NCI-H1436 treated with DMSO at 0.1 percent for 48 hours (cell line): Measurements from ENCODE around the gene BLCAP.
"Not testable (repeated sequence)": the region's sequence is repeated elsewhere in the genome, so short reads cannot be mapped to it uniquely, and the experiment has no call there.

Experiments
- DNase-seq: peaks from one replicate; lab custom pipeline; 2025; lab: John Stamatoyannopoulos, UW

BLCAP gene

DNA sequence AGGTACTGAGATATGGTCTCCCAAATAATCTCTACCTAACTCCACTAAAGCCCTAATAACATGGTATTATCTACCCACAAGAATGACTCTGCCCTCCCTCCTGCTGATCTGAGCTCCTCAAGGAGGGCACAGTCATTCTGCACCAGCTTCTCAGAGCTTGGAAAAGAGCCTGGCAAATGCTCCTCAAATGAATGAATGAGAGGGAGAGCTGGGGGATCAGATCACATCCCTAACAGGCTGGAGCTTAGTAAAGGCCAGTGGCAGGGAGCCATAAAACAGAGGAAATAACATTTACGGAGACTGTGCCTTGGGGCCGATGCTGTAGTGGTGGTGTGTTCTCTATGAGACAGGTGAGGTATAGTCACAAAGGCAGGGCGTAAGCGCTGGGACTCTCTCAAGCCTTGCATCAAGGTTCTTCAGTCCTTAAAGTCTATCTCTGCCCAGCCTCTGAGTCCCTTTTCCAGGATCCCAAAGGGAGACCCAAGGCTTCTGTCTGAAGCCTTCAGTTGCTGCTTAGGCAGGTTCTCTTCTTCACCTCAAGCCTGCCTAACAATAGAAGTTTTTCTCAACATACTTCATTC is 13.8 kb downstream of the BLCAP start:
- no peak for DNase-seq

GRCh38 chr20:37511610-37512275 is 15.9 kb downstream of the BLCAP start:
- no peak for DNase-seq

- DNase-seq: no peak
These were observed 17.4 kb downstream of the BLCAP start for GRCh38 chr20:37510226-37510625.

DNA sequence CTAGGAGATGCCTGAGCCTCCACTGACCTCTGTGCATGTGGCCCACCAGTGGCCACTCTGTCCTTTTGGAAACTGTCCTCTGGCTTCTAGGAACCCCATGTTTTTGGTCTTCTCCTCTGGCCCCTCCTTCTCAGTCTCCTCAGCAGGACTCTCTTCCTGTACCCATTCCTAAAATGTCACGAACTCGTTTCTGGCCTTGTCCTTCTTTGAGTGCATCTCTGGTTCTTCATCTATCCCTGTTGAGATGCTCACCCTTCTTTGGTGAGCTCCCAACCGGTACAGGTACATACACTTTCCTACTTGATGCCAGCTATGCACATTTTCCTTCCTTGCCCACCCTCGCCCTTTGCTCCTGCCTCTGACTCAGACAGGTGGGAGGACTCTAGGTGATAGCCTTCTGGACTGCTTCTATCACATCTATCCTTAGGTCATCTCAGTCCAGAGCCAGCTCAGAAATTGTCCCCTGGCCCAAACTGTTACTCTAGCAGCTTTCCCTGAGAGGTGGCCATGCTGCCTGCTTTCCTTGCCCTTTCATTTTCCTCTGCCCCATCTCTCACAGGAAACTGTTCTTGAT is 21.4 kb downstream of the BLCAP start:
- no peak for DNase-seq

DNA sequence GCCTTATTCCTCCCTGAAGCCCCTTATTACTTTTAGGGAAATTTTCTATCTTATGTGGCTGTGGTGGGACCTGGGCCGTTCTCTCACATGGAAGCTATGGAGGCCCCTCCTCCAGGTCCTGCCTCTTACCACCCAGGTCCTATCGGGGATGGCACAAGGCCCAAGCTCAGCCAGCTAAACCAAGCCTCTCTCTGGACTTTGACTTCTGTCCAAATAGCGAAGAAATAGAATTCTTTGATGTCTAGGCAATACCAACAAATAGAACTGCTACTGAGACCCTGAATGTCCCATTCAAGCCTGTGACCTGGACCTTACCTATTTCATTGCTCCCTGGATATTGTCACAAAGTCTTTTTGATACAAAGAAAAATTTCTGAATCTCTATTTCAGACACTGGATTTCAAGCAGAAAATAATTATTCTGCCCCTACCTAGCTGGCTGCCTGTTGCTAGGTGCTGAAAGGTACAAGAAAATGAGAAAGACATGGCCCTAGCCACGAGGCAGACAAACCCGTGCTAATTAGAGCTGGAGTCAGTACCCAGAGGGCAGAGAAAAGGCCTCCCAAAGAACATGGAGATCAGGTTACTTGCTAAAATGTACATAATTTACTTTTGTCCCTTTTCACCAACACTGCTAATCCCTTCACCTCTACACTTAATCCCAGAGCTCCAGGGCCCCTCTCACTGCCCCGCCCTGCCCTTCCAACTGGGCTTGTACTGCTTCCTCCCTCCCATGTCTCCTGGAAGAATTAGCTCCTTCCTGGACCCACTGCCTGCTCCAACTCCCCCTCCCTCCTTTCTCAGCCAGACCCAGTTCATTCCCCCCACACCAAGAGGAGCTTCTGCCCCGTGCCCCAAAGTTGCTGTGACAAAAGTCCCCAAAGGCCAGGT is 22.2 kb downstream of the BLCAP start:
- no peak for DNase-seq

- no peak for DNase-seq
These were observed 23.1 kb downstream of the BLCAP start for GRCh38 chr20:37504404-37505096.

- no peak for DNase-seq
These were observed 24.3 kb downstream of the BLCAP start for GRCh38 chr20:37503256-37503927.

DNA sequence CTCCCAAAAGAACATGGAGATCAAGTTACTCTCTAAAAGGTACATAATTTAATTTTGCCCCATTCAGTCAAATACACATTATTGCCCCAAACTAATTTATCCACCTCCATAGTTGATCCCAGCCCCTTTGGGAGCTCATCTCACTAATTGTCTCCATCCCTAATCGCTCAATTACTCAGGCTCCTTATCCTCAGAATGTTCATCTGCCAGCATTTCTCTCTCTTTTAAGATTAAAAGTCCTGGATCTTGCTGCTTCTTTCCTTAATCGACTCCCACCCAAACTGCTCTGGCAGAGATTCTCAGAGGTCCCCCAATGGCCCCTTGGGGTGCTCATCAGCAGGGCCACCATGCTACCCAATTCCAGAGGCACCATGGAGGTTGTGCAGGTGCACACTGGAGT is 25.0 kb downstream of the BLCAP start:
- no peak for DNase-seq

DNA sequence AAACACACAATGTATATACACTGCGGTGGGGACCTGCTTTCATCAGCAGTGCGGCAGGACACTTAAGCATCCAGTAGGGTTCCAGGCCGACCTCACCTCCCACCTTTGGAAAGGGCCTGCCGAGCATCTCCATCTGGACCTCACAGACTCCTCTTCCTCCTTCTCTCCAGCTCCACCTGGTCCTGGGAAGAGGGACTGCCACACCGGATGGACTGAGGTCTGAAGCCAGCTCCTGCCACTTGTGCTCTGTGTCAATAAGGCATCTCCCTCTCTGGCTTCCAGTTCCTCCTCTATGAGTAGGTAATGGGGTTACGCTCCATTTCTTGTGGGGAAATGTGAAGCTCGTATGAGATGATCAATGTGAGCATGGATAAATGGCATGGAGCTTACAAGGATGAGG is 25.7 kb downstream of the BLCAP start:
- DNase-seq: no peak

GRCh38 chr20:37500311-37500710 is 27.4 kb downstream of the BLCAP start:
- no peak for DNase-seq

GRCh38 chr20:37498066-37498665 is 29.5 kb downstream of the BLCAP start:
- DNase-seq: no peak

- DNase-seq: no peak
These were observed 32.9 kb downstream of the BLCAP start for GRCh38 chr20:37494796-37495195.

DNA sequence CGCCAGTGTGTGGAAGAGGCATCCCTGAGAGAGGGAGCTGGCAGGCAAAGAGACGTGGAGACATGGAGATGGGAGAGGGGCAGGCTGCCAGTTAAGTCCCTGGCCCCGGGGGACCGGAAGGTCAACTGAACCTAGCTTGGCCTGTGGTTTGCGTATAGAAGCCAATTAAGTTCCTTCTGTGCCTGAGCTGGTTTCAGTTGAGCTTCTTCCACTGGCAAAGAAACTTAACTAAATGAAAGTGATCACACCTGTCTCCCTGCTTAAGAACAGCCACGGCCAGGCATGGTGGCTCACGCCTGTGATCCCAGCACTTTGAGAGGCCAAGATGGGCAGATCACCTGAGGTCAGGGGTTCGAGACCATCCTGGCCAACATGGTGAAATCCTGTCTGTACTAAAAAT is 33.4 kb downstream of the BLCAP start:
- no peak for DNase-seq

DNA sequence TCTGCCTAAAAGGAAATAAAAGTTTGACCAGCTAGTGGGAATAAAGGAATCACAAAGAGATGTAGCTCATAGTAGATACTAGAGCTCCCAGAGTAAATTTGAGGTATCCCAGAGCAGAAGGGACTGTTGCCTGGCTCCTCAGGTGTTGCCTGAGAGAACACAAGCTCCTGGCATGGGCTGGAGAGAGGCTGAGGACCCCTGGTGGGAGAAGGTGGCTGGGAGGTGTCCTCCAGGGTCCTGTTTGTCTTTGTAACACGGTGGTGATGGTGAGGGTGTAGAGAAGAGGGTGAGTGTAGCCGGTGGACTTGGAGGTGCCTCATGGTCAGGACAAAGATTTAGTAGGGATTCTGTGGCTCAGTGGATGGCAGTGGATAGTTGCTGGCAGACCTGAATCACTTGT is 34.7 kb downstream of the BLCAP start:
- DNase-seq: no peak

DNA sequence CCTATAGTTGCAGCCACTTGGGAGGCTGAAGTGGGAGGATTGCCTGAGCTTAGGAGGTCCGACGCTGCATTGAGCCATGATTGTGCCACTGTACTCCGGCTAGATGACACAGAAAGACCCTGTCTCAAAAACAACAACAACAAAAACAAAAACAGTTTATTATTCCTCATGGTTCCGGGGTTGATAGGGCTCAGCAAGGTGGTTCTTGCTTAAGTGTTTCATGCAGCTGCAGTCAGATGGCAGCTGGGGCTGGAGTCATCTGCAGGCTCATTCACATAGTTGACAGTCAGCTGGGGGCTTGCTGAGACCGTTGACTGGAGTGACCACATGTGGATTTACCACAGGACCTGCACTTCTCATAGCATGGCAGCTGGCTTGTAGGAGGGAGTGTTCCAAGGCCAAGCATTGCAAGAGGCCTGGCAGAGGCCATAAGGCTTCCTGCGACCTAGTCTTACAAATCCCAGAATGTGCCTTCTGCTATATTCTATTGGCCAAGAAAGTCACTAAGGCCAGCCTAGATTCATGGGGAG is 35.5 kb downstream of the BLCAP start:
- no peak for DNase-seq

GRCh38 chr20:37490663-37491350 is 36.9 kb downstream of the BLCAP start:
- no peak for DNase-seq

DNA sequence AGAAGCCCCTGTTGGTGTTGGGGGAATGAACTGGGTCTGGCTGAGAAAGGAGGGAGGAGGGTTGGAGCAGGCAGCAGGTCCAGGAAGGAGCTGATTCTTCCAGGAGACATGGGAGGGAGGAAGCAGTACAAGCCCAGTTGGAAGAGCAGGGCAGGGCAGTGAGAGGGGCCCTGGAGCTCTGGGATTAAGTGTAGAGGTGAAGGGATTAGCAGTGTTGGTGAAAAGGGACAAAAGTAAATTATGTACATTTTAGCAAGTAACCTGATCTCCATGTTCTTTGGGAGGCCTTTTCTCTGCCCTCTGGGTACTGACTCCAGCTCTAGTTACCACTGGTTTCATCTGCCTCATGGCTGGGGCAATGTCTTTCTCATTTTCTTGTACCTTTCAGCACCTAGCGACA is 41.5 kb downstream of the BLCAP start:
- DNase-seq: not testable (repeated sequence)

GRCh38 chr20:37484331-37484730 is 43.3 kb downstream of the BLCAP start:
- DNase-seq: no peak

GRCh38 chr20:37481610-37482009 is 46.1 kb downstream of the BLCAP start:
- DNase-seq: no peak

DNA sequence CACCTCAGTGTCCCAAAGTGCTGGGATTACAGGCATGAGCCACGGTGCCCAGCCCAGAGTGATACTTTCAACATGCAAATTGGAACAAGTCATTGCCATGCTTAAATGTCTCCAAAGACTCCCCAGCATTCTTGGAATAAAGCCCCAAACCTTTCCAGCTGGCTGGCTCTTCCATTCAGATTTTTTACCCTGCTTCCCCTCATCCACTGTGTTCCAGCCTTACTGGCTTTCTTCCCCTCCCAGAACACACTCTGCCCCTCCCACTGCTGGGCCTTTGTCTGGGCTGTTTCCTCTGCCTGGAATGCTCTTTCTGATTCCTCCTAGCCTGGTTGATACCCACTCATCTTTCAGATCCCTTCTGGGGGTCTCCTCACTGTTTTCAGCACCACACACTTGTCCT is 46.8 kb downstream of the BLCAP start:
- no peak for DNase-seq
